Measurements from ENCODE around the gene TTC17.

DNA sequence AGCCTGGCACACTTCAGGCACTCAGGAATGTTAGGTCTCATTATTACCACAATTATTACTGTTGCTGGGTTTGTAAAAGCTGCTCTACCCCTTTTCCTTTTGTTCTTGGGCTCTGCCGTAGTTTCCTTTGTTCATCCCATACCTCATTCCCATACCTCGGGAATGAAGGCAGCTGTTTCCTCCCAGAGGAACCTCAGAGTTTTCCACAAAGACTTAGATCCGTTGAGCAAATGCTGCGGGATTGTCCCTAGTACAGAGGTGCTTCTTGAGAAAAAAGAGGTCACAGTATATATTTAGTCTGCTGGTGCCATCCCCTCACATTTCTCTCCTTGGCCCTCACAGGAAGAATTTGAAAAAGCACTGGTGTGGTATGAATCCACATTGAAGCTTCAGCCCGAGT, 134.7 kb downstream of the TTC17 start:
- TF ChIP-seq POLR2AphosphoS5 (IDR thresholded peaks at IDR 0.05) (no peak), POLR2A (IDR thresholded peaks at IDR 0.05) (no peak)
